ENCODE results near the gene DDX52.

GRCh38 chr17:37562016-37562745 lies 81.1 kb downstream of the DDX52 start:
- TF ChIP-seq, protein P1, sequence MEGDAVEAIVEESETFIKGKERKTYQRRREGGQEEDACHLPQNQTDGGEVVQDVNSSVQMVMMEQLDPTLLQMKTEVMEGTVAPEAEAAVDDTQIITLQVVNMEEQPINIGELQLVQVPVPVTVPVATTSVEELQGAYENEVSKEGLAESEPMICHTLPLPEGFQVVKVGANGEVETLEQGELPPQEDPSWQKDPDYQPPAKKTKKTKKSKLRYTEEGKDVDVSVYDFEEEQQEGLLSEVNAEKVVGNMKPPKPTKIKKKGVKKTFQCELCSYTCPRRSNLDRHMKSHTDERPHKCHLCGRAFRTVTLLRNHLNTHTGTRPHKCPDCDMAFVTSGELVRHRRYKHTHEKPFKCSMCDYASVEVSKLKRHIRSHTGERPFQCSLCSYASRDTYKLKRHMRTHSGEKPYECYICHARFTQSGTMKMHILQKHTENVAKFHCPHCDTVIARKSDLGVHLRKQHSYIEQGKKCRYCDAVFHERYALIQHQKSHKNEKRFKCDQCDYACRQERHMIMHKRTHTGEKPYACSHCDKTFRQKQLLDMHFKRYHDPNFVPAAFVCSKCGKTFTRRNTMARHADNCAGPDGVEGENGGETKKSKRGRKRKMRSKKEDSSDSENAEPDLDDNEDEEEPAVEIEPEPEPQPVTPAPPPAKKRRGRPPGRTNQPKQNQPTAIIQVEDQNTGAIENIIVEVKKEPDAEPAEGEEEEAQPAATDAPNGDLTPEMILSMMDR (IDR thresholded peaks at IDR 0.05), result no peak
- TF ChIP-seq POLR2AphosphoS5 (IDR thresholded peaks at IDR 0.05), result no peak
